ENCODE data around the gene REEP6. TPM values are rescaled to one million over a fixed set of nuclear protein-coding genes. Genes with fewer than 3 reads are reported as not detected.

The REEP6 gene
- polyA plus RNA-seq, 10 donors: 1.4 to 2.6 (median 1.8) TPM

Other genes with a start within 250 kb of the REEP6 start
- 100 to 1,000 TPM; 114 to 184 (median 135) TPM for gene ATP5F1D, start 249.4 kb upstream of the REEP6 start, polyA plus RNA-seq (ENCODE audit: insufficient read length in 10 of 10)
- 10 to 100 TPM; 27.7 to 44.0 (median 33.6) TPM for gene MIDN, start 242.6 kb upstream of the REEP6 start, polyA plus RNA-seq (ENCODE audit: insufficient read length in 10 of 10)
- gene CIRBP, start 221.8 kb upstream of the REEP6 start, polyA plus RNA-seq (ENCODE audit: insufficient read length in 10 of 10): 100 to 1,000 TPM; 408 to 480 (median 436) TPM
- 10 to 100 TPM in 9 of 10 donors, 1 to 10 TPM in 1; 7.9 to 17.0 (median 14.3) TPM for gene FAM174C, start 215.7 kb upstream of the REEP6 start, polyA plus RNA-seq (ENCODE audit: insufficient read length in 10 of 10)
- 1 to 10 TPM in 7 of 10 donors, under 1 TPM in 3; 0.29 to 2.4 (median 1.3) TPM for gene EFNA2, start 205.3 kb upstream of the REEP6 start, polyA plus RNA-seq (ENCODE audit: insufficient read length in 10 of 10)
- gene NDUFS7, start 107.3 kb upstream of the REEP6 start, polyA plus RNA-seq (ENCODE audit: insufficient read length in 10 of 10): 10 to 100 TPM; 51.3 to 94.1 (median 63.8) TPM
- 100 to 1,000 TPM; 133 to 200 (median 160) TPM for gene GAMT, start 89.6 kb upstream of the REEP6 start, polyA plus RNA-seq (ENCODE audit: insufficient read length in 10 of 10)
- 10 to 100 TPM; 52.2 to 76.1 (median 64.0) TPM for gene DAZAP1, start 83.6 kb upstream of the REEP6 start, polyA plus RNA-seq (ENCODE audit: insufficient read length in 10 of 10)
- gene RPS15, start 52.8 kb upstream of the REEP6 start, polyA plus RNA-seq (ENCODE audit: insufficient read length in 10 of 10): 1,000 to 10,000 TPM in 5 of 10 donors, 100 to 1,000 TPM in 5; 743 to 1,364 (median 1,019) TPM
- gene APC2, start 41.1 kb upstream of the REEP6 start, polyA plus RNA-seq (ENCODE audit: insufficient read length in 10 of 10): 1 to 10 TPM in 2 of 10 donors, under 1 TPM in 8; 0.47 to 1.2 (median 0.82) TPM
- gene C19orf25, start 12.0 kb upstream of the REEP6 start, polyA plus RNA-seq (ENCODE audit: insufficient read length in 10 of 10): 10 to 100 TPM; 11.6 to 20.9 (median 15.8) TPM
- 1 to 10 TPM in 4 of 10 donors, under 1 TPM in 6; 0.46 to 2.0 (median 0.88) TPM for gene PCSK4, start 831 bp upstream of the REEP6 start, polyA plus RNA-seq (ENCODE audit: insufficient read length in 10 of 10)
- gene ADAMTSL5, start 21.8 kb downstream of the REEP6 start, polyA plus RNA-seq (ENCODE audit: insufficient read length in 10 of 10): 10 to 100 TPM in 9 of 10 donors, 1 to 10 TPM in 1; 7.4 to 17.8 (median 13.8) TPM
- gene PLK5, start 32.9 kb downstream of the REEP6 start, polyA plus RNA-seq (ENCODE audit: insufficient read length in 10 of 10): under 1 TPM in 9 of 10 donors, not detected in 1; 0.07 to 0.80 (median 0.16) TPM
- 10 to 100 TPM; 18.9 to 34.8 (median 24.2) TPM for gene MEX3D, start 77.1 kb downstream of the REEP6 start, polyA plus RNA-seq (ENCODE audit: insufficient read length in 10 of 10)
- gene MBD3, start 101.7 kb downstream of the REEP6 start, polyA plus RNA-seq (ENCODE audit: insufficient read length in 10 of 10): 10 to 100 TPM; 40.5 to 69.3 (median 48.9) TPM
- 100 to 1,000 TPM; 103 to 166 (median 121) TPM for gene UQCR11, start 114.3 kb downstream of the REEP6 start, polyA plus RNA-seq (ENCODE audit: insufficient read length in 10 of 10)
- 100 to 1,000 TPM; 101 to 150 (median 115) TPM for gene TCF3, start 161.4 kb downstream of the REEP6 start, polyA plus RNA-seq (ENCODE audit: insufficient read length in 10 of 10)